Endothelial cell (in vitro differentiated cells): ENCODE data around the gene ING3. TPM values are rescaled to one million over a fixed set of nuclear protein-coding genes. Genes with fewer than 3 reads are reported as not detected.
"Not testable (repeated sequence)": the region's sequence is repeated elsewhere in the genome, so short reads cannot be mapped to it uniquely, and the experiment has no call there.

Source experiments
- DNase-seq: peaks from one replicate; pipeline ENCODE4 v3.0.0; 2021; ENCODE audit warnings: low spot score
- H3K27ac Mint-ChIP-seq: one replicate; pipeline ENCODE4 v1.8.0; 2021; ENCODE audit warnings: mixed read lengths, inconsistent platforms; ENCODE audit not compliant: unreplicated experiment
- H3K27me3 Mint-ChIP-seq: one replicate; pipeline ENCODE4 v1.8.0; 2021; ENCODE audit warnings: mild to moderate bottlenecking, moderate library complexity, mixed read lengths, inconsistent platforms; ENCODE audit not compliant: unreplicated experiment
- H3K36me3 Mint-ChIP-seq: one replicate; pipeline ENCODE4 v1.8.0; 2021; ENCODE audit warnings: mild to moderate bottlenecking, low read depth, mixed read lengths, inconsistent platforms; ENCODE audit not compliant: unreplicated experiment
- H3K4me1 Mint-ChIP-seq: one replicate; pipeline ENCODE4 v1.8.0; 2021; ENCODE audit warnings: mild to moderate bottlenecking, mixed read lengths, inconsistent platforms; ENCODE audit not compliant: unreplicated experiment
- H3K4me3 Mint-ChIP-seq: one replicate; pipeline ENCODE4 v1.8.0; 2021; ENCODE audit warnings: mild to moderate bottlenecking, mixed read lengths, inconsistent platforms; ENCODE audit not compliant: unreplicated experiment
- H3K9me3 Mint-ChIP-seq: one replicate; pipeline ENCODE4 v1.8.0; 2021; ENCODE audit warnings: mixed read lengths, inconsistent platforms; ENCODE audit not compliant: unreplicated experiment
- CTCF ChIP-seq: fragments of 200-600 bp; sonication (generic); IDR thresholded peaks from one replicate; pipeline ENCODE4 v1.5.0; 2021; ENCODE audit warnings: antibody characterized with exemption; ENCODE audit not compliant: unreplicated experiment
- total RNA-seq: library from RNA; stranded (reverse); fragmentation: NEBNext Ultra II Directional; extraction: Animal tissue kit (Norgen Biotek cat#: 25700); gene quantifications from one replicate; pipeline ENCODE4 v1.2.1, GENCODE V29; 2021; ENCODE audit not compliant: unreplicated experiment

The ING3 gene
- total RNA-seq, 1 donor from 2014 or later, result 15.6 TPM

- no peak for TF ChIP-seq CTCF
- no peak overlapping the region for H3K27ac Mint-ChIP-seq
- DNase-seq, result no peak
- H3K36me3 Mint-ChIP-seq, result no peaks in the 10 kb centered on the region
- no peaks in the 10 kb centered on the region for H3K27me3 Mint-ChIP-seq
- H3K4me1 Mint-ChIP-seq, result peaks cover 23% of the 10 kb centered on the region
- no peak overlapping the region for H3K4me3 Mint-ChIP-seq
- H3K9me3 Mint-ChIP-seq, result no peaks in the 10 kb centered on the region
Observed at GRCh38 chr7:121001234-121001906, 50.8 kb downstream of the ING3 start.

- Mint-ChIP-seq H3K4me3 (no peak overlapping the region), H3K4me1 (peaks cover 30% of the 10 kb centered on the region), H3K27ac (no peak overlapping the region), H3K27me3 (no peaks in the 10 kb centered on the region), H3K36me3 (no peaks in the 10 kb centered on the region), H3K9me3 (no peaks in the 10 kb centered on the region)
- TF ChIP-seq CTCF, result no peak
- DNase-seq, result no peak
Observed at GRCh38 chr7:121002048-121002756, 51.6 kb downstream of the ING3 start.

GRCh38 chr7:121002757-121003200, 52.2 kb downstream of the ING3 start:
- H3K27me3 Mint-ChIP-seq, result no peaks in the 10 kb centered on the region
- no peak overlapping the region for H3K27ac Mint-ChIP-seq
- H3K4me3 Mint-ChIP-seq, result no peak overlapping the region
- DNase-seq, result no peak
- no peaks in the 10 kb centered on the region for H3K9me3 Mint-ChIP-seq
- TF ChIP-seq CTCF, result no peak
- no peaks in the 10 kb centered on the region for H3K36me3 Mint-ChIP-seq
- H3K4me1 Mint-ChIP-seq, result peaks cover 36% of the 10 kb centered on the region

GRCh38 chr7:121003986-121004685, 53.6 kb downstream of the ING3 start:
- Mint-ChIP-seq H3K9me3 (no peaks in the 10 kb centered on the region), H3K27me3 (no peaks in the 10 kb centered on the region), H3K4me1 (peaks cover 45% of the 10 kb centered on the region), H3K4me3 (no peak overlapping the region), H3K36me3 (no peaks in the 10 kb centered on the region), H3K27ac (no peak overlapping the region)
- no peak for DNase-seq
- TF ChIP-seq CTCF, result no peak

- DNase-seq, H3K27ac Mint-ChIP-seq, H3K27me3 Mint-ChIP-seq, H3K9me3 Mint-ChIP-seq, H3K4me3 Mint-ChIP-seq, H3K36me3 Mint-ChIP-seq: not testable (repeated sequence)
- peaks cover 43% of the 10 kb centered on the region for H3K4me1 Mint-ChIP-seq
Observed at GRCh38 chr7:121005058-121005457, 54.5 kb downstream of the ING3 start.
